ENCODE results near the gene GARIN3.

- TF ChIP-seq CTCF (IDR thresholded peaks at IDR 0.05; ENCODE audit: insufficient read depth, low read length, poor library complexity, severe bottlenecking) (no peak), EZH2phosphoT487 (conservative IDR thresholded peaks at IDR 0.05; ENCODE audit: low read length) (no peak)
Observed at GRCh38 chr5:157175071-157175612, 9.1 kb upstream of the GARIN3 start.

Data from SU-DHL-6 (cell line).